Smooth muscle cell of the brain vasculature (primary cell): ENCODE measurements around the gene SUPT3H.
"Not testable (repeated sequence)": the region's sequence is repeated elsewhere in the genome, so short reads cannot be mapped to it uniquely, and the experiment has no call there.

ENCODE experiments used
- DNase-seq: peaks from one replicate; pipeline ENCODE4 v3.0.0-alpha.2; 2012; ENCODE audit warnings: low read depth, low spot score

Gene SUPT3H

GRCh38 chr6:45323656-45324224 lies 54.0 kb downstream of the SUPT3H start:
- no peak for DNase-seq

DNA sequence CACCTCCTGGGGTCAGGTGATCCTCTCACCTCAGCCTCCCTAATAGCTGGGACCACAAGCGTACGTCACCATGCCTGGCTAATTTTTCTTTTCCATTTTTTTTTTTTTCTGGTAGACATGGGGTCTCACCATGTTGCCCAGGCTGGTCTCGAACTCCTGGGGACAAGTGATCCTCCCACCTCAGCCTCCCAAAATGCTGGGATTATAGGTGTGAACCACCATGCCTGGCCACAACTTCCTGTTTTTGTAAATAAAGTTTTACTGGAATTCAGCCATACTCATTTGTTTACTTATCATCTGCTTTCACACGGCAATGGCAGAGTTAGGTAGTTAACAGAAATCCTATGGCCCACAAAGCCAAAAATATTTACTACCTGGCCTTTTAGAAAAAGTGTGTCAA lies 57.4 kb downstream of the SUPT3H start:
- no peak for DNase-seq

DNA sequence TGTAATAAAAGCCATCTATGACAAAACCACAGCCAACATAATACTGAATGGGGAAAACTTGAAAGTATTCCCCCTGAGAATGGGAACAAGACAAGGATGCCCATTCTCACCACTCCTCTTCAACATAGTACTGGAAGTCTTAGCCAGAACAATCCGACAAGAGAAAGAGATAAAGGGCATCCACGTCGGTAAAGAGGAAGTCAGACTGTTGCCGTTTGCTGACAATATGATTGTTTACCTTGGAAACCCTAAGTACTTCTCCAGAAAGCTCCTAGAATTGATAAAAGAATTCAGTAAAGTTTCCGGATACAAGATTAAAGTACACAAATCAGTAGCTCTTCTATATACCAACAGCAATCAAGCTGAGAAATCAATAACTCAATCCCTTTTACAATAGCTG lies 63.6 kb downstream of the SUPT3H start:
- DNase-seq: no peak

- DNase-seq: no peak
These were observed 67.5 kb downstream of the SUPT3H start for GRCh38 chr6:45310118-45310788.

DNA sequence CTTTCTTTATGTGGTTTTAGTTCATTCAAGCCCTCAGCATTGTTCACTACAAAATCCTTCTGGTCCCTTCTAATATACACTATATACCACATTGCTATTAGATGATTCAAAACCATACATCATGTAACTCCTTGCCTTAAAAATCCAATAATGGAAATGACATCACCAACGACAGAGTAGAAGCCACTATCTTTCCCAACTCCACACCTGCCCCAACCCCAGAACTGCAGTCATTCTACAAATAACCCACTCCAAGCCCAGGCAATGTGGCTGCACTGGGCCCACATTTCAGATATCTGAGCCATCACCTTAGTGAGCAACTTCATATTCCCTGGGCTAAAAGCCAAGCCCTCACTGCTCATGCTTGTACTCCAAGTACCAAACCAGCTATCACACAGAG lies 72.2 kb downstream of the SUPT3H start:
- DNase-seq: no peak

DNA sequence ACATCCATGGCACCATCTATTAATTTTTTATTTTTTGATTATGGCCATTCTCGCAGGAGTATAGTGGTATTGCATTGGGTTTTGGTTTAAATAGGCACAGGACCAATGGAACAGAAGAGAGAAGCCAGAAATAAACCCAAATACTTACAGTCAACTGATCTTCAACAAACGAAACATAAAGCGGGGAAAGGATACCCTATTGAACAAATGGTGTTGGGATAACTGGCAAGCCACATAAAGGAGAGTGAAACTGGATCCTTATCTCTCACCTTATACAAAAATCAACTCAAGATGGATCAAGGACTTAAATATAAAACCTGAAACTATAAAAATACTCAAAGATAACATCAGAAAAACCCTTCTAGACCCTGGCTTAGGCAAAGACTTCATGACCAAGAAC lies 74.9 kb downstream of the SUPT3H start:
- no peak for DNase-seq

GRCh38 chr6:45301348-45302142 lies 76.2 kb downstream of the SUPT3H start:
- no peak for DNase-seq

DNA sequence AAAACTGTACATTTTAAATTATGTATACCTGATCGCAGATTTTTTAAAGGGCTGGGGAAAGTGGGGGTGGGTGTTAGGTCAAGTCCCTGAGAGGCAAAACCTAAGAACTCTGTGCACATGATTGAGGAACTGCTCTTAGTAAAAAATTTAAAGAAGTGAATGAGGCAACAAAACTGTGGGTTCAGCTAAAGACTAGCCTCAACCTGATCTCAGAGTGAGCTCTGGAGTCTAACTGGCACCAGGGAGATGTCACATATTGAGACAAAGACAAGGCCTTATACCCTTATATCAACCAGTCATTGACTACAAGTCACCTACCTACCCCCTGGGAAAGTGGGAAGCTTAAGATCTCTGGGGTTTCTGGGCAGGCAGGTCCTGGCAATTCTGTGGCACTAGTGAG lies 77.0 kb downstream of the SUPT3H start:
- DNase-seq: no peak

DNA sequence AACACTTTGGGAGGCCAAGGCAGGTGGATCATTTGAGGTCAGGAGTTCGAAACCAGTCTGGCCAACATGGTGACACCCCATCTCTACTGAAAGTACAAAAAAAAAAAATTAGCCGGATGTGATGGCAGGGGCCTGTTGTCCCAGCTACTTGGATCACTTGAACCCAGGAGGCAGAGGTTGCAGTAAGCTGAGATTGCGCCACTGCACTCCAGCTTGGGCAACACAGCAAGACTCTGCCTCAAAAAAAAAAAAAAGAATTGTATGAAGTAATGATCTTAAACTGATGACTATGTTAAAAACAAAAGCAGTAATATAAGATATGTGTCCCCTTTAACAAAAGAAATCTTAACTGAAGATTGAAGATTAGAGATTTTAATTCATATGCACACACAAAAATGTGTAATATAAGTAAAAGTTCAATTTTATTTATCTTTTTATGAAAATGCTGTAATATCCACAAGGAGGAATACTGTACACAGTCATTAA lies 78.6 kb downstream of the SUPT3H start:
- DNase-seq: no peak

GRCh38 chr6:45297320-45297719 lies 80.4 kb downstream of the SUPT3H start:
- DNase-seq: no peak

DNA sequence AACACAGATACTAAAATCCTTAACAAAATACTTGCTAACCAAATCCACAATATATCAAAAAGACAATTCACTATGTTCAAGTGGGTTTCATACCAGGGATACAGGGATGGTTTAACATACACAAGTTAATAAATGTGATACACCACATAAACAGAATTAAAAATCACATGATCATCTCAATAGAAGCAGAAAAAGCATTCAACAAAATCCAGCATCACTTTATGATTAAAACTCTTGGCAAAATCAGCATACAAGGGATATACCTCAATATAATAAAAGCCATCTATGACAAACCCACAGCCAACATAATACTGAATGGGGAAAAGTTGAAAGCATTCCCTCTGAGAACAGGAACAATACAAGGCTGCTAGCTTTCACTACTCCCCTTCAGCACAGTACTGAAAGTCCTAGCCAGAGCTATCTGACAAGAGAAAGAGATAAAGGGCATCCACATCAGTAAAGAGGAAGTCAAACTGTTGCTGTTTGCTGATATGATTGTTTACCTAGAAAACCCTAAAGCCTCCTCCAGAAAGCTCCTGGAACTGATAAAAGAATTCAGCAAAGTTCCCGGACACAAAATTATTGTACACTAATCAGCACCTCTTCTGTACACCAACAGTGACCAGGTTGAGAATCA lies 83.6 kb downstream of the SUPT3H start:
- not testable (repeated sequence) for DNase-seq

DNA sequence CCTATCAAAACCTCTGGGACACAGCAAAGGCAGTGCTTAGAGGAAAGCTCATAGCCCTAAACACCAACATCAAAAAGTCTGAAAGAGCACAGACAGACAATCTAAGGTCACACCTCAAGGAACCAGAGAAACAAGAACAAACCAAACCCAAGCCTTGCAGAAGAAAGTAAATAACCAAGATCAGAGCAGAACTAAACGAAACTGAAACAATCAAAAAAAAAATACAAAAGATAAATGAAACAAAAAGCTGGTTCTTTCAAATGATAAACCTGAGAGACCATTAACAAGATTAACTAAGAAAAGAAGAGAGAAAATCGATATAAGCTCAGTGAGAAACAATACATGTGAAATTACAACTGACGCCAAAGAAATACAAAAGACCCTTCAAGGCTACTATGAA lies 84.4 kb downstream of the SUPT3H start:
- DNase-seq: no peak

- no peak for DNase-seq
These were observed 87.8 kb downstream of the SUPT3H start for GRCh38 chr6:45289751-45290514.

- not testable (repeated sequence) for DNase-seq
These were observed 91.0 kb downstream of the SUPT3H start for GRCh38 chr6:45286707-45287106.

DNA sequence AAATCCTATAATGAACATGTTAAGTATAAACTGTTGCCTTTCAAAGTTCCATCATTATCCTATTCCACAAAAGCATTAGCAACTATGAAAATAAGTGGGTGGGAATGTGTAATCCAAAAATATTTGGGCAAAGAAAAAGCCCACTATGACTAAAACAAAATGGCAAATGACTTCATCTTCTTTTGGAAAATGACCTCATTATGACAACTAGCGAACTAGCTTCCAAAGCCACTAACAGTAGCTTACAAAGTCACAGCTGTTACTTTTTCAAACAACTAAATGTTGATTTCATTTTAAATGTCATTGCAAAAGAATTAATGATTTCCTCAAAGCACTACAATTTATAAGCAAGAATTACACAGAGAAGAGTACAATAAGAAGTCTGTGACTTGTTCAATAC lies 99.4 kb downstream of the SUPT3H start:
- no peak for DNase-seq

DNA sequence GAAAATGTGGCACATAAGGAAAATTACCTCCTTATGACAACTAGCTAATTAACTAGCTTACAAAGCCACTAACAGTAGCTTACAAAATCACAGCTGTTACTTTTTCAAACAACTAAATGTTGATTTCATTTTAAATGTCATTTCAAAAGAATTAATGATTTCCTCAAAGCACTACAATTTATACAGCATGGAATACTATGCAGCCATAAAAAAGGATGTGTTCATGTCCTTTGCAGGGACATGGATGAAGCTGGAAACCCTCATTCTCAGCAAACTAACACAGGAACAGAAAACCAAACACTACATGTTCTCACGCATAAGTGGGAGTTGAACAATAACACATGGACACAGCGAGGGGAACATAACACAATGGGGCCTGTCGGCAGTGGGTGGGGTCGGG lies 100.0 kb downstream of the SUPT3H start:
- not testable (repeated sequence) for DNase-seq

DNA sequence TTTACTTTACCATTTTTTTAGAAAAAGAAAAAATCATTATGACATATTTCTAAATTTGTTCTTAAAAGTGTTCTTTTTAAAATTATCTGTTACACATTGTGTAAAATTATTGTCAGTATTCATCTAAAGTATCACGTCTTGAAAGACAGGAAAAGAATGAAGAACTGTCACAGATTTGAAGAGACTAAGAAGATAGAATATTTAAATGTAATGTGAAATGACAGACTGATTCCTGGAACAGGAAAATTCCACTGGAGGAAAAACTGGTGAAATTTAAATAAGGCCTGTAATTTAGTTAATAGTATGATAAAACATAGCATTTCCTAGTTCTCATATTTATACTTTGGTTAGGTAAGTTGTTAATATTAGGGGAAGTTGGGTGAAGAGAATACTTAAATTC lies 102.4 kb downstream of the SUPT3H start:
- no peak for DNase-seq

GRCh38 chr6:45272626-45273025 lies 105.1 kb downstream of the SUPT3H start:
- no peak for DNase-seq

DNA sequence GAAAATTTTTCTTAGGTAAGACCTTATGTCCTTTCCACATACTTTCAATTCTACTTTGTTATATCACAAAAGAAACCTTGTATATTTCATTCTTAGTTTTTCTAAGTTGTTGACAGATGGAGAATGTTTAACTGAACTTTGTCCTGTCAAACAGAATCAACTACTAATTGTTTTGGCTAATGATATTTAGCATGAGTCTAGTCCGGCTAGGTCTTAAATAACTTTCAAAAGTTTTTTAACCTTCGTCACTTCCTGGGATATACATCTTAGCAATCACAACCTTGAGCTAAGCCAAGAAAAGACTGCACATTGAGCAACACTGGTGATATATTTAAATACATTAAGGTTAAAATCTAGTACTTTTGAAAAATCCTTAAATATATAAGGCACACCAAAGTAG lies 112.5 kb downstream of the SUPT3H start:
- DNase-seq: no peak

DNA sequence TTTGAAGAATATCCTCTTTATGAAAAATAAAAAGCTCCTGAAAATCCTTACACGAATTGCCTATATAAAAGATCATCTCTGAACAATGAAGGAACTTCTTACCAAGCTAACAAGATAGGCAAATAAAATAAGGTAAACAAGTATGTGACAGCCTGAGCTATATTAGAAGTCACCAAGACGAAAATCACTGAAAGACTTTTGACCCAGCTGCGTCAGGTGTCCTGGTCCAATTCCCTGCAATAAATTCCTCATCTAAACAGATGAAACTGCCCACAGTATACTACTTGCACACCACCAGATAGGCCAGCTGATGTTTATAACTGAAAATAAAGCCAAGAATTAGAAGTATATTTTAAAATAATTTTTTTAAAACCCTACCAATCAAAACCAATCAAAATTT lies 117.0 kb downstream of the SUPT3H start:
- no peak for DNase-seq
